Measurements from ENCODE around the gene STAT2.
"Not testable (repeated sequence)": the region's sequence is repeated elsewhere in the genome, so short reads cannot be mapped to it uniquely, and the experiment has no call there.

Gene STAT2

GRCh38 chr12:56361487-56362129, 1.7 kb upstream of the STAT2 start:
- DNase-seq = no peak

- DNase-seq = no peak
These were observed 923 bp downstream of the STAT2 start for GRCh38 chr12:56358836-56359532.

GRCh38 chr12:56351325-56351724, 8.6 kb downstream of the STAT2 start:
- DNase-seq = no peak

GRCh38 chr12:56350662-56351061, 9.2 kb downstream of the STAT2 start:
- DNase-seq = no peak

GRCh38 chr12:56348776-56349175, 11.1 kb downstream of the STAT2 start:
- no peak for DNase-seq

- not testable (repeated sequence) for DNase-seq
These were observed 12.7 kb downstream of the STAT2 start for GRCh38 chr12:56347255-56347654.

GRCh38 chr12:56346675-56347074, 13.2 kb downstream of the STAT2 start:
- DNase-seq = no peak

GRCh38 chr12:56342290-56342689, 17.6 kb downstream of the STAT2 start:
- not testable (repeated sequence) for DNase-seq

- no peak for DNase-seq
These were observed 18.3 kb downstream of the STAT2 start for GRCh38 chr12:56341616-56342015.

- no peak for DNase-seq
These were observed 20.8 kb downstream of the STAT2 start for GRCh38 chr12:56339158-56339422.

- no peak for DNase-seq
These were observed 21.4 kb downstream of the STAT2 start, which contains the start of gene IL23A for GRCh38 chr12:56338308-56339157. Gene IL23A, plus strand, starts transcription at chr12:56338884. Its CDS starts 161 bp downstream, at chr12:56339045.

GRCh38 chr12:56337753-56338251, 22.1 kb downstream of the STAT2 start:
- DNase-seq = no peak

- DNase-seq = no peak
These were observed 23.3 kb downstream of the STAT2 start for GRCh38 chr12:56336361-56337167.

GRCh38 chr12:56335527-56335926, 24.4 kb downstream of the STAT2 start:
- DNase-seq = not testable (repeated sequence)

GRCh38 chr12:56334490-56334793, 25.5 kb downstream of the STAT2 start:
- no peak for DNase-seq

- DNase-seq = peak; percentile 59
These were observed 26.0 kb downstream of the STAT2 start, which contains the start of gene PAN2 for GRCh38 chr12:56333679-56334489. Gene PAN2, minus strand, starts transcription at chr12:56334000. Its CDS starts 906 bp downstream, at chr12:56333094.

GRCh38 chr12:56333197-56333678, 26.7 kb downstream of the STAT2 start:
- no peak for DNase-seq

GRCh38 chr12:56332512-56333196, 27.3 kb downstream of the STAT2 start:
- DNase-seq = no peak

GRCh38 chr12:56330936-56331490, 28.9 kb downstream of the STAT2 start:
- DNase-seq = no peak

- DNase-seq = no peak
These were observed 33.4 kb downstream of the STAT2 start for GRCh38 chr12:56326533-56326932.

- DNase-seq = no peak
These were observed 33.8 kb downstream of the STAT2 start for GRCh38 chr12:56326126-56326525.
